K562 (cell line): ENCODE results near the gene SP6. TPM values are rescaled to one million over a fixed set of nuclear protein-coding genes. Genes with fewer than 3 reads are reported as not detected.
A peak's percentile ranks its signal among the peaks of the same experiment; 100 is the strongest.

Experiments
- ATAC-seq: fragments of 200-7000 bp; cut with Tn5 transposase; 3 replicates; pipeline ENCODE4 v1.9.1; 2020; ENCODE audit warnings: moderate library complexity
- BruUV-seq: library from RNA; stranded (reverse); fragments of 400-500 nt; replicated peaks from 2 replicates; lab custom pipeline; 2021; lab: Mats Ljungman, UMichigan
- CTCF ChIA-PET: fragments of 300-600 bp; formaldehyde crosslinking; extraction: SDS; loops from one replicate; lab custom pipeline; 2021; ENCODE audit warnings: low intra/inter-chr PET ratio; lab: Yijun Ruan, JAX
- POLR2A ChIA-PET: fragments of 300-600, 350-650 bp; sonication (Branson Sonifier 250); formaldehyde crosslinking; extraction: SDS; loops from one replicate; lab custom pipeline; 2021; ENCODE audit warnings: antibody characterized with exemption, inconsistent platforms; lab: Yijun Ruan, JAX
- DNase-seq, 4 experiments: peaks; one replicate each; pipeline versions ENCODE4 v3.0.0 to v3.0.0-alpha.2; 2011 to 2018; ENCODE audit warnings: low spot score in 3 of 4, mixed read lengths in 3 of 4; ENCODE audit errors: extremely low read depth in 1 of 4
- FAIRE-seq: peaks from 2 replicates; lab custom pipeline; 2011; peaks lifted over from hg19 to GRCh38; lab: Jason Lieb, UNC
- H2AFZ ChIP-seq: 2 replicates; pipeline ENCODE4 v1.6.0; 2011; ENCODE audit warnings: low read depth, low read length, control low read depth, inconsistent platforms
- H3K27ac ChIP-seq: fragments of 200-600 bp; 3 replicates; pipeline ENCODE4 v1.8.0; 2011; ENCODE audit warnings: low read depth, mild to moderate bottlenecking, control low read depth, inconsistent platforms, low read length, moderate library complexity, mixed read lengths; ENCODE audit errors: extremely low read depth
- H3K27me3 ChIP-seq, 2 experiments: fragments of 300-600 bp in 1 of 2; 2 replicates in 1 of 2; 3 replicates in 1 of 2; pipeline versions ENCODE4 v1.6.0 to v1.8.0; 2011; ENCODE audit warnings: inconsistent platforms in 2 of 2, low read length in 2 of 2, mild to moderate bottlenecking in 1 of 2, mixed read lengths in 1 of 2, moderate library complexity in 1 of 2; ENCODE audit not compliant: control insufficient read depth in 2 of 2, insufficient read depth in 2 of 2
- H3K36me3 ChIP-seq: fragments of 300-600 bp; 3 replicates; pipeline ENCODE4 v1.8.0; 2011; ENCODE audit warnings: mild to moderate bottlenecking, low read length, inconsistent platforms; ENCODE audit not compliant: control insufficient read depth, insufficient read depth
- H3K4me1 ChIP-seq, 2 experiments: fragments of 200-600 bp in 1 of 2; replicated peaks in 1 of 2; 2 replicates in 1 of 2; 3 replicates in 1 of 2; pipeline versions ENCODE4 v1.5.1 to v1.8.0; 2011; ENCODE audit warnings: inconsistent platforms in 2 of 2, low read length in 2 of 2, mild to moderate bottlenecking in 1 of 2, mixed read lengths in 1 of 2, moderate library complexity in 1 of 2; ENCODE audit not compliant: control insufficient read depth in 2 of 2, insufficient read depth in 2 of 2
- H3K4me2 ChIP-seq: 2 replicates; pipeline ENCODE4 v1.6.1; 2011; ENCODE audit warnings: low read length, control low read depth, inconsistent platforms, mixed read lengths; ENCODE audit not compliant: insufficient read depth
- H3K4me3 ChIP-seq: fragments of 200-600 bp; sonication (generic), shearing (Covaris generic); 2 replicates; pipeline ENCODE4 v1.5.1; 2016; ENCODE audit warnings: control low read depth, inconsistent platforms
- H3K79me2 ChIP-seq: fragments of 200-600 bp; 3 replicates; pipeline ENCODE4 v1.8.0; 2011; ENCODE audit warnings: low read length, inconsistent platforms; ENCODE audit not compliant: control insufficient read depth, insufficient read depth
- H3K9ac ChIP-seq, 2 experiments: 2 replicates each; pipeline versions ENCODE4 v1.6.0 to v1.6.1; 2011; ENCODE audit warnings: low read depth in 2 of 2, low read length in 2 of 2, control low read depth in 1 of 2, inconsistent platforms in 1 of 2, mild to moderate bottlenecking in 1 of 2, mixed read lengths in 1 of 2; ENCODE audit not compliant: insufficient read depth in 1 of 2
- H3K9me1 ChIP-seq: one replicate; pipeline ENCODE4 v1.6.0; 2011; ENCODE audit warnings: inconsistent platforms, mild to moderate bottlenecking, low read length, moderate library complexity; ENCODE audit not compliant: control insufficient read depth, insufficient read depth
- H3K9me3 ChIP-seq: replicated peaks from 2 replicates; pipeline ENCODE4 v1.5.1; 2011; ENCODE audit warnings: low read depth, low read length, inconsistent platforms; ENCODE audit not compliant: control insufficient read depth, insufficient read depth
- H4K20me1 ChIP-seq: replicated peaks from 2 replicates; pipeline ENCODE4 v1.6.1; 2011; ENCODE audit warnings: low read length, inconsistent platforms, mixed read lengths; ENCODE audit not compliant: control insufficient read depth, insufficient read depth
- BCOR ChIP-seq: fragments of 450-650 bp; IDR thresholded peaks from 2 replicates; pipeline ENCODE4 v1.6.1; 2016
- CBX1 ChIP-seq: sonication (generic); IDR thresholded peaks from 2 replicates; pipeline ENCODE4 v1.6.1; 2016; ENCODE audit warnings: antibody characterized with exemption, low read depth, mild to moderate bottlenecking
- CHD4 ChIP-seq: fragments of 200-600 bp; sonication (generic); IDR thresholded peaks from 3 replicates; pipeline ENCODE4 v1.6.1; 2012; ENCODE audit warnings: low read depth, mild to moderate bottlenecking, mixed read lengths, low read length, inconsistent platforms; ENCODE audit not compliant: insufficient read depth, insufficient replicate concordance, poor library complexity, severe bottlenecking
- DACH1 ChIP-seq: fragments of 450-650 bp; IDR thresholded peaks from 2 replicates; pipeline ENCODE4 v1.6.1; 2018; ENCODE audit not compliant: partially characterized antibody
- HDAC2 ChIP-seq: fragments of 450-650 bp; IDR thresholded peaks from 2 replicates; pipeline ENCODE4 v1.6.1; 2016; ENCODE audit warnings: mild to moderate bottlenecking
- KDM1A ChIP-seq, 2 experiments: fragments of 450-650 bp; IDR thresholded peaks; 2 replicates each; pipeline ENCODE4 v1.6.1; 2016; ENCODE audit warnings: mild to moderate bottlenecking in 2 of 2
- MBD2 ChIP-seq: sonication (generic); IDR thresholded peaks from 2 replicates; pipeline ENCODE4 v1.6.1; 2016; ENCODE audit warnings: low read depth, borderline replicate concordance
- MECOM ChIP-seq: fragments of 250-450 bp; sonication (Bioruptor Pico); IDR thresholded peaks from 2 replicates; pipeline ENCODE4 v1.8.0; 2022; ENCODE audit warnings: inconsistent platforms
- RBM25 ChIP-seq: fragments of 200-400 bp; formaldehyde crosslinking; IDR thresholded peaks from 2 replicates; pipeline ENCODE4 v1.6.1; 2018; ENCODE audit warnings: low read length, low read depth, moderate library complexity; ENCODE audit not compliant: severe bottlenecking
- RCOR1 ChIP-seq, 2 experiments: IDR thresholded peaks; 2 replicates each; pipeline ENCODE4 v1.6.1; 2012; ENCODE audit warnings: low read depth in 2 of 2, low read length in 2 of 2, borderline replicate concordance in 1 of 2, improper control_type of control experiment in 1 of 2
- SMARCA5 ChIP-seq: fragments of 450-650 bp; IDR thresholded peaks from 2 replicates; pipeline ENCODE4 v1.6.1; 2016
- STAG1 ChIP-seq: sonication (generic); formaldehyde crosslinking; IDR thresholded peaks from 2 replicates; pipeline ENCODE4 v1.5.0; 2020; ENCODE audit warnings: missing genetic modification reagents, borderline replicate concordance
- ZNF239 ChIP-seq: fragments of 250-450 bp; sonication (Bioruptor Pico); IDR thresholded peaks from 2 replicates; pipeline ENCODE4 v1.4.0; 2020; ENCODE audit warnings: mild to moderate bottlenecking
- in situ Hi-C: fragments of 300-500 bp; cut with MboI; formaldehyde crosslinking; loops from 4 replicates; pipeline ENCODE4 v1.15.0; 2018; ENCODE audit warnings: inconsistent platforms, mixed read lengths
- intact Hi-C: fragments of 100-400 bp; cut with micrococcal nuclease; formaldehyde crosslinking; loops from 2 replicates; pipeline ENCODE4 v1.14.2; 2022
- polyA plus RNA-seq, 8 experiments: library from polyadenylated mRNA; depleted of rRNA in 4 of 8; stranded (reverse) in 5 of 8; unstranded in 3 of 8; fragments of >200 nt; fragmentation: Nextera tagmentation in 2 of 8; fragmentation: Illumina TruSeq in 1 of 8; extraction: Ambion mirVana in 2 of 8; extraction: Trizol in 1 of 8; gene quantifications; 2 replicates each; pipeline versions ENCODE4 v1.2.1 to v1.2.3, GENCODE V29; 2011 to 2014; ENCODE audit warnings: inconsistent platforms in 1 of 8, missing spikeins in 1 of 8
- total RNA-seq, 7 experiments: library from RNA; depleted of rRNA in 6 of 7; stranded (reverse); fragments of >200 nt in 6 of 7; fragmentation: Illumina TruSeq in 2 of 7; extraction: Trizol in 2 of 7; gene quantifications; 2 replicates each; pipeline versions ENCODE4 v1.2.1 to v1.2.3, GENCODE V29; 2011 to 2021; ENCODE audit warnings: low replicate concordance in 1 of 7

The SP6 gene
- total and polyA plus RNA-seq, 9 of the 15 experiments (the other 6 are each of a cell fraction or from before 2014, with no cell fraction given) = 0.11 to 7.9 (median 2.2) TPM

GRCh38 chr17:47856830-47857229 is 5.9 kb upstream of the SP6 start:
- no peak for FAIRE-seq
- H3K9me3 ChIP-seq = no peaks in the 10 kb centered on the region
- no peak overlapping the region for H3K4me3 ChIP-seq
- intact Hi-C loops (no loop called here), in situ Hi-C loops (no loop called here)
- no peak for DNase-seq
- no peak for ATAC-seq
- H2AFZ ChIP-seq = no peak overlapping the region
- no peaks in the 10 kb centered on the region for H4K20me1 ChIP-seq
- no peak overlapping the region for H3K4me2 ChIP-seq
- no peak overlapping the region for H3K9ac ChIP-seq
- no TSS peak for BruUV-seq
- H3K36me3 ChIP-seq = no peaks in the 10 kb centered on the region
- ChIA-PET POLR2A (interaction anchor here (0.6 to 1.3 kb wide), 4 partner anchors 9 to 125 kb away, joined by 3 to 5 read pairs (median 4); no protein-coding TSS in a partner anchor), CTCF (no interaction called here)
- peaks cover 0 to 2% of the 10 kb centered on the region in 2 experiments; a peak in 1 of 5 replicates for H3K27me3 ChIP-seq
- TF ChIP-seq BCOR (peak; percentile 95), CBX1 (0 out of 2 replicates have a peak, but pooled peaks have one; percentile 34), DACH1 (peak; percentile 14), ZNF239 (peak; percentile 99), RBM25 (peak; percentile 93), SMARCA5 (peak; percentile 85), CHD4 (peak; percentile 65), HDAC2 (peak; percentile 89), STAG1 (no peak), RCOR1 (IDR thresholded peaks at IDR 0.05; ENCODE audit: borderline replicate concordance in 1 of 2, low read depth in 2 of 2, low read length in 2 of 2) (peak in 1 of 2 experiments; percentile 75; a peak in 2 of 4 replicates), MECOM (CRISPR knock-in tag) (no peak), KDM1A (IDR thresholded peaks at IDR 0.05) (peak; percentile 71 to 86), MBD2 (no peak)
- peaks cover 13 to 25% of the 10 kb centered on the region in 2 experiments for H3K4me1 ChIP-seq
- no peaks in the 10 kb centered on the region for H3K9me1 ChIP-seq
- H3K79me2 ChIP-seq = no peaks in the 10 kb centered on the region; the same call in 1 of the 3 replicates
- no peak overlapping the region for H3K27ac ChIP-seq
